PC-9 (cell line): ENCODE data around the gene AFF2. TPM values are rescaled to one million over a fixed set of nuclear protein-coding genes. Genes with fewer than 3 reads are reported as not detected.
A peak's percentile ranks its signal among the peaks of the same experiment; 100 is the strongest.

Experiments
- BruUV-seq: library from RNA; stranded (reverse); fragments of 400-500 nt; replicated peaks from 2 replicates; lab custom pipeline; 2021; lab: Mats Ljungman, UMichigan
- CTCF ChIA-PET: fragments of 300-600 bp; sonication (Branson Sonifier 250); formaldehyde crosslinking; loops from one replicate; lab custom pipeline; 2022; ENCODE audit warnings: antibody characterized with exemption; lab: Charles Lee
- POLR2A ChIA-PET: fragments of 300-600 bp; sonication (Branson Sonifier 250); formaldehyde crosslinking; loops from one replicate; lab custom pipeline; 2022; ENCODE audit warnings: antibody characterized with exemption; ENCODE audit not compliant: unreplicated experiment; lab: Charles Lee
- DNase-seq, 2 experiments: peaks; one replicate each; pipeline versions ENCODE4 v3.0.0 to v3.0.0-alpha.2; 2015 to 2022; ENCODE audit warnings: mixed read lengths in 1 of 2
- H2AFZ ChIP-seq: fragments of 200-600 bp; sonication (generic); 2 replicates; pipeline ENCODE4 v1.8.1; 2017; ENCODE audit warnings: antibody characterized with exemption
- H3F3A ChIP-seq: fragments of 200-600 bp; sonication (generic); 2 replicates; pipeline ENCODE4 v1.8.1; 2017; ENCODE audit warnings: antibody characterized with exemption, mild to moderate bottlenecking, low read depth; ENCODE audit not compliant: insufficient read depth
- H3K27ac ChIP-seq: fragments of 200-600 bp; sonication (generic); 2 replicates; pipeline ENCODE4 v1.6.1; 2016; ENCODE audit warnings: mixed run types
- H3K27me3 ChIP-seq: fragments of 200-600 bp; sonication (generic); 2 replicates; pipeline ENCODE4 v1.6.1; 2016; ENCODE audit warnings: low read depth, mixed run types; ENCODE audit not compliant: insufficient read depth
- H3K36me3 ChIP-seq: fragments of 200-600 bp; sonication (generic); 2 replicates; pipeline ENCODE4 v1.6.1; 2016; ENCODE audit warnings: low read depth, mixed run types
- H3K4me1 ChIP-seq: fragments of 200-600 bp; sonication (generic); replicated peaks from 2 replicates; pipeline ENCODE4 v1.6.1; 2016; ENCODE audit warnings: mixed run types; ENCODE audit not compliant: insufficient read depth
- H3K4me2 ChIP-seq: fragments of 200-600 bp; sonication (generic); 2 replicates; pipeline ENCODE4 v1.6.1; 2017; ENCODE audit warnings: mixed run types
- H3K4me3 ChIP-seq: fragments of 200-600 bp; sonication (generic); 2 replicates; pipeline ENCODE4 v1.6.1; 2016; ENCODE audit warnings: mixed run types
- H3K79me2 ChIP-seq: fragments of 200-600 bp; sonication (generic); 2 replicates; pipeline ENCODE4 v1.6.1; 2017; ENCODE audit warnings: low read depth, mixed run types
- H3K9me2 ChIP-seq: fragments of 200-600 bp; sonication (generic); 2 replicates; pipeline ENCODE4 v1.8.1; 2017; ENCODE audit warnings: mild to moderate bottlenecking; ENCODE audit not compliant: insufficient read depth
- H3K9me3 ChIP-seq: fragments of 200-600 bp; sonication (generic); 2 replicates; pipeline ENCODE4 v1.8.1; 2016; ENCODE audit warnings: low read depth; ENCODE audit not compliant: insufficient read depth
- H4K20me1 ChIP-seq: fragments of 200-600 bp; sonication (generic); 2 replicates; pipeline ENCODE4 v1.8.1; 2017; ENCODE audit not compliant: insufficient read depth
- EZH2 ChIP-seq: fragments of 200-600 bp; sonication (generic); IDR thresholded peaks from 2 replicates; pipeline ENCODE4 v1.8.0; 2017; ENCODE audit warnings: antibody characterized with exemption, low read depth
- intact Hi-C: fragments of 100-400 bp; cut with micrococcal nuclease; formaldehyde crosslinking; loops from one replicate; pipeline ENCODE4 v1.10.0; 2022; ENCODE audit not compliant: unreplicated experiment
- total RNA-seq: library from RNA; stranded (reverse); gene quantifications from 2 replicates; pipeline ENCODE4 v1.2.3, GENCODE V29; 2021
- TF ChIP-seq, protein P1 (sequence below): fragments of 200-600 bp; sonication (generic); conservative IDR thresholded peaks from 2 replicates; pipeline ENCODE4 v1.6.1; 2017; ENCODE audit warnings: mixed run types, antibody characterized with exemption, mild to moderate bottlenecking, moderate library complexity

Gene AFF2
- total RNA-seq, 1 experiment from 2014 or later: not detected

DNA sequence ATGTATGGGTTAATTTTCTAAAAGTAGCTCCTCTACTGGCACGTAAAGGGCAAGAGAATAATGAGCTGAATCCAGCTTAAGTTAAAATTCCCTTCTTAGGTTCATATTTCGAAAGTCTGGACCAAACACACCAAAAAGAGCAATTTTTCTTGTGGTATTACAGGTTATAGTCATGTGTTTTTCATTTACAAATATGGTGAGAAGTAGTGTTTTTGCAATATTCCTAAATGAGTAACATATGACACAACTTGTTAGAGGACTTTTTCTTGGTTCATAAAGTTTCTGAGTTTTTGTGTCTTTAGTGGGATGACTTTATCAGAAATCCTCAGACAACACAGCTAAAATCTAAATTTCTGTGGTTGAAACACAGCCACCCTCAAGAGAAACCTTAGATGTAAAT, 172.1 kb downstream of the AFF2 start:
- H3K9me3 ChIP-seq: 0 out of 2 replicates have a peak, but pooled peaks cover 4% of the 10 kb centered on the region
- H3K27ac ChIP-seq: no peak overlapping the region
- no peaks in the 10 kb centered on the region for H3K79me2 ChIP-seq
- H3K36me3 ChIP-seq: no peaks in the 10 kb centered on the region
- H4K20me1 ChIP-seq: no peaks in the 10 kb centered on the region
- no peaks in the 10 kb centered on the region for H3K4me1 ChIP-seq
- intact Hi-C loops: no loop called here
- no TSS peak for BruUV-seq
- POLR2A ChIA-PET: no interaction called here
- no peak overlapping the region for H3K4me3 ChIP-seq
- no peak overlapping the region for H3K4me2 ChIP-seq
- CTCF ChIA-PET: no interaction called here
- H3K9me2 ChIP-seq: no peaks in the 10 kb centered on the region
- no peak for DNase-seq
- H2AFZ ChIP-seq: no peak overlapping the region
- TF ChIP-seq, protein P1, sequence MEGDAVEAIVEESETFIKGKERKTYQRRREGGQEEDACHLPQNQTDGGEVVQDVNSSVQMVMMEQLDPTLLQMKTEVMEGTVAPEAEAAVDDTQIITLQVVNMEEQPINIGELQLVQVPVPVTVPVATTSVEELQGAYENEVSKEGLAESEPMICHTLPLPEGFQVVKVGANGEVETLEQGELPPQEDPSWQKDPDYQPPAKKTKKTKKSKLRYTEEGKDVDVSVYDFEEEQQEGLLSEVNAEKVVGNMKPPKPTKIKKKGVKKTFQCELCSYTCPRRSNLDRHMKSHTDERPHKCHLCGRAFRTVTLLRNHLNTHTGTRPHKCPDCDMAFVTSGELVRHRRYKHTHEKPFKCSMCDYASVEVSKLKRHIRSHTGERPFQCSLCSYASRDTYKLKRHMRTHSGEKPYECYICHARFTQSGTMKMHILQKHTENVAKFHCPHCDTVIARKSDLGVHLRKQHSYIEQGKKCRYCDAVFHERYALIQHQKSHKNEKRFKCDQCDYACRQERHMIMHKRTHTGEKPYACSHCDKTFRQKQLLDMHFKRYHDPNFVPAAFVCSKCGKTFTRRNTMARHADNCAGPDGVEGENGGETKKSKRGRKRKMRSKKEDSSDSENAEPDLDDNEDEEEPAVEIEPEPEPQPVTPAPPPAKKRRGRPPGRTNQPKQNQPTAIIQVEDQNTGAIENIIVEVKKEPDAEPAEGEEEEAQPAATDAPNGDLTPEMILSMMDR: no peak
- no peak for TF ChIP-seq EZH2
- H3K27me3 ChIP-seq: no peaks in the 10 kb centered on the region
- H3F3A ChIP-seq: no peaks in the 10 kb centered on the region

DNA sequence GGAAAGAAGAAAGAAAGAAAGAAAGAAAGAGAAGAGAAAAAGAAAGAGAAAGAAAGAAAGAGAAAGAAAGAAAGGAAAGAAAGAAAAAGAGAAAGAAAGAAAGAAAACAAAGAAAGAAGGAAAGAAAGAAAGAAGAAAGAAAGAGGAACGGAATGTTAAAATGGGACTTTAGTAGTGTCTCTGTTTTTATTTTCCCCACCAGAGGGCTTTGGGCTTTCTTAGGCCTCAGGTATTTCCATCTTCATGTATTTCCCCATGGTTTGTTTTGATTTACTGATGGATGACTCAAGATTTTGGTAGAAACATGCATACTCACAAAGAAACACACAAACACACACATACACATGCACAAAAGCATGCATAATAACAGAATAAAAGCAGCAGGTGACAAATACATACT, 181.2 kb downstream of the AFF2 start:
- Histone ChIP-seq H3K9me3 (no peaks in the 10 kb centered on the region), H3K4me1 (no peaks in the 10 kb centered on the region), H4K20me1 (no peaks in the 10 kb centered on the region), H3K4me2 (no peak overlapping the region), H3K36me3 (no peaks in the 10 kb centered on the region), H3K27ac (no peak overlapping the region), H3K79me2 (no peaks in the 10 kb centered on the region), H3K4me3 (no peak overlapping the region), H2AFZ (no peak overlapping the region), H3F3A (no peaks in the 10 kb centered on the region), H3K27me3 (no peaks in the 10 kb centered on the region), H3K9me2 (no peaks in the 10 kb centered on the region)
- BruUV-seq: no TSS peak
- POLR2A ChIA-PET: no interaction called here
- TF ChIP-seq, protein P1: 0 out of 2 replicates have a peak, but pooled peaks have one; percentile 8
- TF ChIP-seq EZH2: no peak
- DNase-seq: no peak
- intact Hi-C loops: no loop called here
- CTCF ChIA-PET: no interaction called here

DNA sequence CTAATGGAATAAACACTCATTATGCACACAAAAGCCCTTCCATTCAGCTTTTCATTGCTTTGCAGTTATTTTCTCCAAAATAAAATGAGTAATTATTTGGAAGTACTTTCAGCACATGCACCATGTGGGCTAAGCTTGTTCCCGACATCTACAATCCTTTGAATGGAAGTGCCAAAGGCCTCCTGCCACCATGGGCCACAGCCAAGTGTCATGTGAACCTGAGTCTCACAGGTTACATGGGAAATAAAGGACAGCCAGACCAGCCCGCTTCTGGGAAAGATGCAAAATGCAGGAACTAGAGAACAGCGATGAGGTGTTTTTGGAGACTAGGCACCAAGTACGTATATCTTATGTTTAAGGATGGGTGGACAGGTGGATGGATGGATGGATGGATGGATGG, 181.8 kb downstream of the AFF2 start:
- no peaks in the 10 kb centered on the region for H3K9me2 ChIP-seq
- no peaks in the 10 kb centered on the region for H3K9me3 ChIP-seq
- H2AFZ ChIP-seq: no peak overlapping the region
- ChIA-PET CTCF (no interaction called here), POLR2A (no interaction called here)
- no peak overlapping the region for H3K4me3 ChIP-seq
- no peaks in the 10 kb centered on the region for H3K4me1 ChIP-seq
- no peaks in the 10 kb centered on the region for H3K79me2 ChIP-seq
- TF ChIP-seq, protein P1: no peak
- TF ChIP-seq EZH2: no peak
- no peaks in the 10 kb centered on the region for H3F3A ChIP-seq
- H4K20me1 ChIP-seq: no peaks in the 10 kb centered on the region
- no peak overlapping the region for H3K4me2 ChIP-seq
- no peaks in the 10 kb centered on the region for H3K27me3 ChIP-seq
- no peak overlapping the region for H3K27ac ChIP-seq
- no TSS peak for BruUV-seq
- DNase-seq: no peak
- H3K36me3 ChIP-seq: no peaks in the 10 kb centered on the region
- intact Hi-C loops: no loop called here
